GM12864 (cell line): ENCODE results near the gene SPATA17.

Experiments used
- DNase-seq: peaks from one replicate; pipeline ENCODE4 v3.0.0-alpha.2; 2011; ENCODE audit warnings: low read depth
- H3K4me3 ChIP-seq: 2 replicates; pipeline ENCODE4 v1.5.1; 2011; ENCODE audit warnings: mild to moderate bottlenecking, low read depth, low read length, control low read depth
- TF ChIP-seq, protein P1 (sequence below): IDR thresholded peaks from 2 replicates; pipeline ENCODE4 v1.5.1; 2011; ENCODE audit warnings: low read depth, mild to moderate bottlenecking, moderate library complexity, low read length, control low read depth, inconsistent platforms; ENCODE audit errors: missing control alignments

The SPATA17 gene

DNA sequence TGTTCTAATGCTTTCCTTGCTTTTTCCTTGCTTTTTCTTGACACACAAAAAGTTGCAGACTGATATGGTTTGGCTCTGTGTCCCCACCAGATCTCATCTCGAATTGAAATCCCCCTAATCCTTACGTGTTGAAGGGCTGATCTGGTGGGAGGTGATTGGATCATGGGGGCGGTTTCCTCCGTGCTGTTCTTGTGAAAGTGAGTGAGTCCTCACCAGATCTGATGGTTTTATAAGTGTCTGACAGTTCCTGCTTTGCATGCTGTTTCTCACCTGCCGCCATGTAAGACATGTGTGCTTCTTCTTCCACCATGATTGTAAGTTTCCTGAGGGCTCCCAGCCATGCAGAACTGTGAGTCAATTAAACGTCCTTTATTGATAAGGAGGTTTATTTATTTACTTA, 11.3 kb downstream of the SPATA17 start:
- no peak for DNase-seq
- no peak overlapping the region for H3K4me3 ChIP-seq
- TF ChIP-seq, protein P1, sequence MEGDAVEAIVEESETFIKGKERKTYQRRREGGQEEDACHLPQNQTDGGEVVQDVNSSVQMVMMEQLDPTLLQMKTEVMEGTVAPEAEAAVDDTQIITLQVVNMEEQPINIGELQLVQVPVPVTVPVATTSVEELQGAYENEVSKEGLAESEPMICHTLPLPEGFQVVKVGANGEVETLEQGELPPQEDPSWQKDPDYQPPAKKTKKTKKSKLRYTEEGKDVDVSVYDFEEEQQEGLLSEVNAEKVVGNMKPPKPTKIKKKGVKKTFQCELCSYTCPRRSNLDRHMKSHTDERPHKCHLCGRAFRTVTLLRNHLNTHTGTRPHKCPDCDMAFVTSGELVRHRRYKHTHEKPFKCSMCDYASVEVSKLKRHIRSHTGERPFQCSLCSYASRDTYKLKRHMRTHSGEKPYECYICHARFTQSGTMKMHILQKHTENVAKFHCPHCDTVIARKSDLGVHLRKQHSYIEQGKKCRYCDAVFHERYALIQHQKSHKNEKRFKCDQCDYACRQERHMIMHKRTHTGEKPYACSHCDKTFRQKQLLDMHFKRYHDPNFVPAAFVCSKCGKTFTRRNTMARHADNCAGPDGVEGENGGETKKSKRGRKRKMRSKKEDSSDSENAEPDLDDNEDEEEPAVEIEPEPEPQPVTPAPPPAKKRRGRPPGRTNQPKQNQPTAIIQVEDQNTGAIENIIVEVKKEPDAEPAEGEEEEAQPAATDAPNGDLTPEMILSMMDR = no peak

DNA sequence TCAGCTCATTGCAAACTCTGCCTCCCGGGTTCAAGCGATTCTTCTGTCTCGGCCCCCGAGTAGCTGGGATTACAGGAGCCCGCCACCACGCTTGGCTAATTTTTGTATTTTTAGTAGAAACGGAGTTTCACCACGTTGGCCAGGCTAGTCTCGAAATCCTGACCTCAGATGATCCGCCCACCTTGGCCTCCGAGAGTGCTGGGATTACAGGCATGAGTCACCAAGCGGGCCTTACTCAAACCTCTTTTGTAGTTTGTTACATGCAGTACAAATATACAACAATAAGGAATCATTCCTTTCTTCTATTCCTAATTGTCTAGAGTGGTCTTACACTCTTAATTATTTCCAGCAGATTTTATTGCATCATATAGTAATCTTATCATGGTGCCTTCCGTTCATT, 16.6 kb downstream of the SPATA17 start:
- TF ChIP-seq, protein P1 = no peak
- no peak for DNase-seq
- H3K4me3 ChIP-seq = no peak overlapping the region

DNA sequence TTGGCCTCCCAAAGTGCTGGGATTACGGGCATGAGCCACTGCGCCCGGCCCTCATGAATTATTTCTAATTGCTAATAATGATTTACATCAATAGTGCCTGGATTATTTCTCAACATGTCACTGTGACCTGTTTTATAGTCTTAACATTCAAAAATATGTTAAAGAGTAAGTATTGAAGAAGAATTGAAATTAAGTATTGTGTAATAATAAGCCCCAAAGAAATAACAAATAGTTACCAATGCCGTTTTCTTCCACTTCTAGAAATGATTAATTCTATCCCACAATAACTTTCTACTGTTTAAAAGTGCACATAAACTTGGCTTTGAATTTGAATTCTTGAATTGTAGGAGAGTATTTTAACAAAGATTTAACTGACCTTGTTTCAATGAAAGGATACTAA, 19.5 kb downstream of the SPATA17 start:
- TF ChIP-seq, protein P1 = no peak
- DNase-seq = no peak
- H3K4me3 ChIP-seq = no peak overlapping the region

DNA sequence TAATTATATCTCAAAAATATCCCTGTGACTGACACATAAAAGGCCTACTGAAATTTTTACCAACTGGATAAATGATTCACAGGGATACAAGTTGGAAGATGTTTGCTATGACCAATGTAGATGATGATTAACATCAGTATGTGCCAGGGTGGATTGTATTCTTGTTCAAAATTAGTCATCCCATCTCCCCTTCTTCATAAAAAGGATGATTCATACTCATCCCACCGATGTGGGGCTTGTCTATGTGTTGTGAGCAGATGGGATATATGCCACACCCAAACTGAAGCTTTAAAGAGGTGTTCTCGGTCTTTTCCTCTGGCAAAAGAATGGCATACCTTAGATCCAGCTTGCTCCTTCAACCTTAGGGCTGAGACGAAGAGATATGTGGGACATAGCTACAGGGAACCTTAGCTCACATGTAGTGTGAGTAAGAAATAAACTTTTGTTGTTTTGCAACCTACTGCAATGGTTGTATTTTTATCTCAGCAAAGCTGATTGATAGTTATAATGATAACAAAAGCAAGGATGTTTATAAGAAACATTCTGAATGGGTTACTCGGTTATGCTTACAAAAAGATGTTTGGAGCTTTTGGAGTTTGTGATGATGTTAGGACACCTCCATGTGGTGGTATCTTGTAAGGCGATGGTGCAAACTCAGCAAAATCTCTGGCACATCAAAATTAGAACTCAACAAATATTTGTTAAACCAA, 29.4 kb downstream of the SPATA17 start:
- no peak for DNase-seq
- H3K4me3 ChIP-seq = no peak overlapping the region
- TF ChIP-seq, protein P1 = peak; percentile 56

DNA sequence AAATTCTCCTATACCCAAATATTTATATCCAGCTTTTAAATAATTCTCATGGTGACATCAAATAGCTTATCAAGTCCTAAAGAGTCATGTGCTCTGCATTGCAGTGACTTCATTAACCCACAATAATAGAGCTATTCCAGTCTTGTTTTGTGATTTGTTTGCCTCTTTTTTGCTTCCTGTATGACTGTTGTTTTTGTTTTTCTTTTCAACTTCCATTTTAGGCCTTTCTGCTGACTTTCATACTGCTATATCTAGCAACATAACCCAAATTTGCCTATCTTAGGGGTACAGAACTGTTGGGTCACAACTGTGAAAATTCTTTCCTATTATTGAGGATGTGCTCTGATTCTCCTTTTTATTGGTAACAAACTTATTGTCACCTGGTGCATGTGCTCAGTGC, 30.3 kb downstream of the SPATA17 start:
- TF ChIP-seq, protein P1 = no peak
- DNase-seq = no peak
- no peak overlapping the region for H3K4me3 ChIP-seq

DNA sequence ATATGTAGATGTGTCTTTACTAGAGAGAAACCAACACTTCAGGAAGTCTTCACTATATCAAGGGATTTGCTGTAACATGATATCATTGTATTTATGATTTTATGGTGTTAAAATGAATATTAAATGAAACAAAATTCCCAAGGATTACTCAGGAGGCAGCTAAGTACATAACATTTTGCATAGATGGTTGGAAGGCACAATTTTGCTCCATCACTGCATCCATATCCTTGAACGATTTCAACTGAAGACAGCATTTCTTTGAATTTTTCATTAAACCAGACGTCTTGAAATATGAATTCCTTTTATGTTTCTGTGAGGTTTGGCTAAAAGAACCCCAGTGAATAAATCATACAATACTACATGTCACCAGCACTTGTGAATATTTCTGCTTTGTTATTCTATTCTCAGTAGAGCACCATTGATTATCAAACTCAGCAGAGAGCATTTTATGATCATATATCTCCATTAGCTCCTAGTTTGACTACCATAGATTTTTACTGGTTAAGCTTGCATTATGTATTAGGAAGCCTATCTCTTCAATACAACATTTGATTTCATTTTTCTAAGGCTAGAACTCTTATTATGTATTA, 37.3 kb downstream of the SPATA17 start:
- H3K4me3 ChIP-seq = no peak overlapping the region
- TF ChIP-seq, protein P1 = no peak
- no peak for DNase-seq

DNA sequence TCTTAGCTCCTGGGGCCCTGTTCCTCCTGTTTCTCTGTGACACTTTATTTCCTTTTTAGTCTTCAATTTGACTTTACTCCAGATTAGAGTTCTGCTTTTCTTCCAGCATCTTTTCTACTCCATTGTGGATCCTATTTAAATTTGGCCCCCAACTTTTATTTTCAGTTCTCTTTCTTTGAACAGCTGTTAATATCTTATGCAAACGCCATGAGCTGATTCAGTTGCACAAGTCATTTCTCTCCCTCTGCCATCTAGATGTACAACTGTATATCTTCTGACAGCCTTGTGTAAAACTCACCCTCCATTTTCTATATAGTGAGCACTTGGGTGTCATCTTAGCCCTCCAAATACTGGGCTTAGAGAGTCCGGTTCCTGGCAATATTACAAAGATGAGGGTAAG, 42.2 kb downstream of the SPATA17 start:
- TF ChIP-seq, protein P1 = no peak
- no peak for DNase-seq
- H3K4me3 ChIP-seq = no peak overlapping the region
